Activated CD8-positive, alpha-beta T cell treated with anti-CD3 and anti-CD28 coated beads, Interleukin-2, amount 10 ng/mL, durations not matched to agents 7 days and 5 days (primary cell): ENCODE results near the gene SAMD14. TPM values are rescaled to one million over a fixed set of nuclear protein-coding genes. Genes with fewer than 3 reads are reported as not detected.
"Not testable (repeated sequence)": the region's sequence is repeated elsewhere in the genome, so short reads cannot be mapped to it uniquely, and the experiment has no call there.

Experiments used
- ATAC-seq: fragments of 150-1000 bp; cut with Tn5 transposase; one replicate; pipeline ENCODE4 v1.10.0; 2021; ENCODE audit warnings: moderate library complexity
- CTCF ChIA-PET: fragments of 350-600 bp; sonication (Branson Sonifier 250); formaldehyde crosslinking; loops from one replicate; lab custom pipeline; 2021; ENCODE audit warnings: antibody characterized with exemption; lab: Charles Lee
- POLR2A ChIA-PET: fragments of 350-600 bp; sonication (Branson Sonifier 250); formaldehyde crosslinking; loops from one replicate; lab custom pipeline; 2021; ENCODE audit warnings: antibody characterized with exemption; lab: Charles Lee
- DNase-seq: peaks from one replicate; pipeline ENCODE4 v3.0.0-alpha.2; 2020
- H3K27ac Mint-ChIP-seq: one replicate; pipeline ENCODE4 v1.8.0; 2021; ENCODE audit warnings: mild to moderate bottlenecking, mixed read lengths
- H3K27me3 Mint-ChIP-seq: one replicate; pipeline ENCODE4 v1.8.0; 2021; ENCODE audit warnings: low read depth, mixed read lengths
- H3K36me3 Mint-ChIP-seq: one replicate; pipeline ENCODE4 v1.8.0; 2021; ENCODE audit warnings: low read depth, mixed read lengths
- H3K4me1 Mint-ChIP-seq: one replicate; pipeline ENCODE4 v1.8.0; 2021; ENCODE audit warnings: low read depth, mixed read lengths
- H3K4me3 Mint-ChIP-seq: one replicate; pipeline ENCODE4 v1.8.0; 2021; ENCODE audit warnings: mild to moderate bottlenecking, mixed read lengths
- H3K9me3 Mint-ChIP-seq: one replicate; pipeline ENCODE4 v1.8.0; 2022; ENCODE audit warnings: mixed read lengths; ENCODE audit not compliant: insufficient read depth
- total RNA-seq, 2 experiments: library from RNA; stranded (reverse); gene quantifications; one replicate each; pipeline ENCODE4 v1.2.3, GENCODE V29; 2021

Gene SAMD14
- total RNA-seq, 2 experiments from 2014 or later, result 0.50 to 0.55 TPM

DNA sequence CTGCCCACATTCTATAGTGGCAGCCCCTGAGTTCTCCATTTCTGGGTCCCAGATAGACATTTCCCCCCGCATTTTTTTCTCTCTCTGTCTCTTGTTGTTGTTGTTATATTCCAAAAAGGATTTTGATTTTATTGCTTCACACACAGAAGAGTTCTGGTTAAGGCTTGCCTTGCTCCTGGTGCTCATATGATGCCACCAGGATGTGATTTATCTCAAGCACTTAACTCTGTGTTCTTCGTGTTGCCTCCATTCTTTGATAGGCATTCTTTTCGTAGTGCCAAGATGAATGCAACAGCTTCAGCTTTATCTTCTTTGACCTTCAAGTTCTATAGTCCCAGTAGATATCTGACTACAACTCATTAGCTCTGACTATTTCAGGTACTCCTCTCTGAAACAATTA is 64.9 kb downstream of the SAMD14 start:
- POLR2A ChIA-PET, result no interaction called here
- no peaks in the 10 kb centered on the region for H3K27me3 Mint-ChIP-seq
- DNase-seq, result no peak
- CTCF ChIA-PET, result interaction anchor here (1.3 kb wide), 1 partner anchor 68 kb away, joined by 3 read pairs; no protein-coding TSS in a partner anchor
- no peaks in the 10 kb centered on the region for H3K36me3 Mint-ChIP-seq
- no peak overlapping the region for H3K4me3 Mint-ChIP-seq
- H3K27ac Mint-ChIP-seq, result no peak overlapping the region
- no peak for ATAC-seq
- H3K4me1 Mint-ChIP-seq, result no peaks in the 10 kb centered on the region
- H3K9me3 Mint-ChIP-seq, result no peaks in the 10 kb centered on the region

GRCh38 chr17:50064253-50065001 is 65.5 kb downstream of the SAMD14 start:
- Mint-ChIP-seq H3K27me3 (no peaks in the 10 kb centered on the region), H3K9me3 (no peaks in the 10 kb centered on the region), H3K36me3 (no peaks in the 10 kb centered on the region), H3K27ac (no peak overlapping the region), H3K4me3 (no peak overlapping the region), H3K4me1 (no peaks in the 10 kb centered on the region)
- POLR2A ChIA-PET, result no interaction called here
- DNase-seq (no peak), ATAC-seq (peak; percentile 15)
- CTCF ChIA-PET, result interaction anchor here (1.2 to 2.8 kb wide), 3 partner anchors 23 to 67 kb away, joined by 3 to 9 read pairs (median 4); no protein-coding TSS in a partner anchor

GRCh38 chr17:50063561-50064252 is 66.3 kb downstream of the SAMD14 start:
- H3K36me3 Mint-ChIP-seq, result no peaks in the 10 kb centered on the region
- H3K27ac Mint-ChIP-seq, result peak overlapping the region; percentile 1
- H3K4me1 Mint-ChIP-seq, result no peaks in the 10 kb centered on the region
- no peaks in the 10 kb centered on the region for H3K9me3 Mint-ChIP-seq
- H3K27me3 Mint-ChIP-seq, result no peaks in the 10 kb centered on the region
- CTCF ChIA-PET, result interaction anchor here (1.2 to 2.8 kb wide), 2 partner anchors 24 to 31 kb away, joined by 4 to 9 read pairs; no protein-coding TSS in a partner anchor
- ATAC-seq, result no peak
- no peak for DNase-seq
- POLR2A ChIA-PET, result no interaction called here
- no peak overlapping the region for H3K4me3 Mint-ChIP-seq

DNA sequence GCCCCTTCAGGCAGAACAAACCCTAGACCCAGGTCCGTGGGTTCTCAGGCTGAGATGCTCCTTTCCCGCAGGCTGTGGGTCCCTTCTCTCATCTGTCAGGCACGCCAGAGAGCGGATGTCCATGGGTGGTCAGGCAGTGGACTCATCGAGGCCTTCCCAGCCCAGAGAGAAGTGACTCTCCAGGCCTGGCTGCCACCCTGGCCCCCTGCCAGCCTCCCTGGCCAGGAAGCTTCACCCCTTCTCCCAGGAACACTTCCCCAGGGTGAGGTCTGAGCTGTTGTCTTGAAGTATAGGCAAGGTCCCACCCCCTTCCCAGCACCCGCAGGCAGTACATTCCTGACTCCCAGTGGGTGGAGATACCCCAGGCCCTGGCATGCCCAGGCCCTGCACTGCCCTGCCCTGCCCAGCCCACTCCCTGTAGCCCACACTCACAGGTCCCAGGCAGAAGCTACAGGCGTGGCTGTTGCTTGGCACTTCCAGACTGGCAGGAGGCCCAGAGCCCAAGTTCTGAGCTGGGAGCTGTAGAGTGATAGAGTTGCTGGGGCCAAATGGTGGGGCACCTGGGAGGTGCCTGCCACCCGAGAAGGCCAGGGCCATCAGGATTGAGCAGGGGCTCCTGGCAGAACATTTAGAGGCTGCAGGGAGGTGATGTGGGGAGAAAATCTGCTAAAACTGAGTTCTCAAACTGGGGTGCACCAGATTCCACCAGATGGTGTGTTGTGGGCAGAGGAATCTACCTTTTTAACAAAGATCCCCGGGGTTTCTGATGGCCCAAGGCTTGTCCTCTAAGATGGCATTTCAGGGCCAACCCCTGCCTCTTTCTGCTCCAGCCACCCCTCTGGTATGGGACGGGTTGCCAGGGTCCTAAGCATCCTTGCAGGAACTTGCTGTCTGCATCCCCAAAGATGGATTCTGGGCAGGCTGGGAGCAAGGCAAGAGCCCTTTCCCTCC is 67.4 kb downstream of the SAMD14 start:
- Mint-ChIP-seq H3K36me3 (no peaks in the 10 kb centered on the region), H3K4me1 (peaks cover 4% of the 10 kb centered on the region), H3K4me3 (no peak overlapping the region), H3K27ac (no peak overlapping the region), H3K9me3 (no peaks in the 10 kb centered on the region), H3K27me3 (no peaks in the 10 kb centered on the region)
- DNase-seq (no peak), ATAC-seq (no peak)
- ChIA-PET POLR2A (no interaction called here), CTCF (interaction anchor here (0.8 to 2.8 kb wide), 2 partner anchors 32 to 505 kb away, joined by 3 to 9 read pairs; no protein-coding TSS in a partner anchor)

DNA sequence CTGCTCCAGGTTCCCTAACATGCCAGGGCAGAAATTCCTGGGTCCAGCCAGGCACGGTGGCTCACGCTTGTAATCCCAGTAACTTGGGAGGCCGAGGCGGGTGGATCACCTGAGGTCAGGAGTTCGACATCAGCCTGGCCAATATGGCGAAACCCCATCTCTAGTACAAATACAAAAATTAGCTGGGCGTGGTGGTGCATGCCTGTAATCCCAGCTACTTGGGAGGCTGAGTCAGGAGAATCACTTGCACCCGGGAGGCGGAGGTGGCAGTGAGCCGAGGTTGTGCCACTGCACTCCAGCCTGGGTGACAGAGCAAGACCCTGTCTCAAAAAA is 68.3 kb downstream of the SAMD14 start:
- H3K27me3 Mint-ChIP-seq, H3K9me3 Mint-ChIP-seq, ATAC-seq, H3K4me3 Mint-ChIP-seq, POLR2A ChIA-PET, DNase-seq, H3K27ac Mint-ChIP-seq, H3K36me3 Mint-ChIP-seq: not testable (repeated sequence)
- CTCF ChIA-PET, result interaction anchor here (0.8 kb wide), 1 partner anchor 504 kb away, joined by 3 read pairs; no protein-coding TSS in a partner anchor
- H3K4me1 Mint-ChIP-seq, result peaks cover 10% of the 10 kb centered on the region

- ATAC-seq, result no peak
- H3K27ac Mint-ChIP-seq, result no peak overlapping the region
- ChIA-PET POLR2A (no interaction called here), CTCF (interaction anchor here (0.8 to 1.7 kb wide), 3 partner anchors 26 to 504 kb away, joined by 3 to 4 read pairs (median 3); no protein-coding TSS in a partner anchor)
- no peak for DNase-seq
- H3K36me3 Mint-ChIP-seq, result no peaks in the 10 kb centered on the region
- H3K4me3 Mint-ChIP-seq, result no peak overlapping the region
- peaks cover 14% of the 10 kb centered on the region for H3K4me1 Mint-ChIP-seq
- H3K9me3 Mint-ChIP-seq, result no peaks in the 10 kb centered on the region
- no peaks in the 10 kb centered on the region for H3K27me3 Mint-ChIP-seq
These were observed 68.8 kb downstream of the SAMD14 start for GRCh38 chr17:50060951-50061712.

Other genes starting within 250 kb of the SAMD14 start
- not detected for gene DLX4, start 161.0 kb downstream of the SAMD14 start, total RNA-seq
- gene DLX3, start 134.9 kb downstream of the SAMD14 start, total RNA-seq, result not detected
- gene ITGA3, start 74.0 kb downstream of the SAMD14 start, total RNA-seq, result 1 to 10 TPM; 7.9 to 8.7 TPM
- gene PDK2, start 34.8 kb downstream of the SAMD14 start, total RNA-seq, result 10 to 100 TPM; 18.1 to 21.2 TPM
- 100 to 1,000 TPM; 113 to 115 TPM for gene PPP1R9B, start 20.5 kb upstream of the SAMD14 start, total RNA-seq
- gene SGCA, start 35.8 kb upstream of the SAMD14 start, total RNA-seq, result not detected
- gene COL1A1, start 71.5 kb upstream of the SAMD14 start, total RNA-seq, result under 1 TPM; 0.18 to 0.26 TPM
- not detected for gene TMEM92, start 144.3 kb upstream of the SAMD14 start, total RNA-seq
- 10 to 100 TPM; 24.7 to 26.0 TPM for gene XYLT2, start 216.0 kb upstream of the SAMD14 start, total RNA-seq
- 10 to 100 TPM; 81.0 to 85.4 TPM for gene MRPL27, start 243.0 kb upstream of the SAMD14 start, total RNA-seq
- gene EME1, start 243.1 kb upstream of the SAMD14 start, total RNA-seq, result 10 to 100 TPM; 23.5 to 27.8 TPM